G401.6 (cell line): ENCODE data around the gene SNCA.

Source experiments
- FAIRE-seq: peaks from 2 replicates; lab custom pipeline; 2012; peaks lifted over from hg19 to GRCh38; lab: Jason Lieb, UNC

SNCA gene

DNA sequence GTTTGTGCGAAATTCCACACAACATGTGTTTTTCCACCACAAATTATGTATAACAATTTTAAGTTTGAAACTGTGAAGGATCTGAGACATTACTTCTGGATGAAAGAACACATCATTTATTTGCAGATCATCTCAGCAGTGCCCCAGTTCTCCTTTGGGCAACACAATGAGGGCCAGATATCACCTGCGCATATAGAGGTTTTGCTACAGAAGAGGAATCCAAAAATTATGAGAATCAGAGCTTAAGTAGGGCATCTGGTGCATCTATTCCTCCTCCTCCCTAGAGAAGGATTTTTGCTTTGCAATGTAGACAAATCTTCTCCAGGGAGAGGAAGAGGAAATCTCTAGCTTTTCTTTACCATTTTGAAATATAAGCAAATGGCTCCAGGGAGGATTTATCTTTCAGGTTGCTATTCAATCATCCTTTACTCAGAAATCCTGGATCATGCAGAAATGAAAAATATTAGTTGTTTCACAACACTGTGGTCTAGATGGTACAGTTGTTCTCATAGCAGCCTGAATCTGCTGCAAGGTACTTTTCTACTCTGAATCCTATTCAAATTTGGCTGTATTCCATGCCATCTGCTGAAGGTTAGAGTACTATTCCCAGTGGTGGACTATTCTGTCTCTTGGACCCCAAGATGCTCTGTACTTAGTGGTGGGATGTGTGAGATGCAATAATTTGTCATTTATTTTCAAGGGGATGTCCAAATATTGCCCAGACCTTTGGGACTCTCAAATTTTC is 132.1 kb downstream of the SNCA start:
- no peak for FAIRE-seq

DNA sequence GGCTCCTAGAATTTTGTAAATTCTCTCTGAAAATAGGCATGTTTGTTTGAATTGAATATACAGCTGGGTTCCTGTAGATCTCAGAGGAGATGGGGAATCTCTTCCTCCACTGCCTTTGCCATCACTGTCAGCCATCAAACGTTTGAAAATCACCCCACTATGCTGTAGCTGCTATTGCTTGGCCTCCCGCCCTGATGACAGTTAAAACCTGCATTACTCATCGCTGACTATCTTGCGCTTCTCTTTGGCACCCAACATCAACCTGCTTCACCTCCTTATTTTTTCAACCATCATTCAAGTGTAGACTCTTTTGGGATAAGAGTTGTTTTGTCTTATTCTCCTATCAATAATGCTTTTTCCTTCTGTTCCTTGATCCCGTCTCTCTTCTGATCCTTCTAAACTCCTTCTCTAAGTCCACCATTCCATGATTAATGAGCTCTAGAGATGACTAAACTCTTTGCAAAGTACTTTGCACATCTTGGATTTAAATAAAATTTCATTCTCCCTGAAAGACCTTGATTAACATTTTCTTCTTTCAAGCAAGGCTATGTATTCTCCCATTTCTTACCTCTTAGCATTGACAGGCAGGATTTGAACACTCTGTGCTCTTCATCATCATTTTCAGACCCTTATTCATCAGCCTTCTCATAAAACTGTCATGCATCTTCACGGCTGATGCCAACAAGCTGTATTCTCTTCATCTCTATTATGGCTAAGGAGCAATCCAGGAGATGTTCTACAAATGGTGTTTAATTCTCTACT is 133.0 kb downstream of the SNCA start:
- no peak for FAIRE-seq

DNA sequence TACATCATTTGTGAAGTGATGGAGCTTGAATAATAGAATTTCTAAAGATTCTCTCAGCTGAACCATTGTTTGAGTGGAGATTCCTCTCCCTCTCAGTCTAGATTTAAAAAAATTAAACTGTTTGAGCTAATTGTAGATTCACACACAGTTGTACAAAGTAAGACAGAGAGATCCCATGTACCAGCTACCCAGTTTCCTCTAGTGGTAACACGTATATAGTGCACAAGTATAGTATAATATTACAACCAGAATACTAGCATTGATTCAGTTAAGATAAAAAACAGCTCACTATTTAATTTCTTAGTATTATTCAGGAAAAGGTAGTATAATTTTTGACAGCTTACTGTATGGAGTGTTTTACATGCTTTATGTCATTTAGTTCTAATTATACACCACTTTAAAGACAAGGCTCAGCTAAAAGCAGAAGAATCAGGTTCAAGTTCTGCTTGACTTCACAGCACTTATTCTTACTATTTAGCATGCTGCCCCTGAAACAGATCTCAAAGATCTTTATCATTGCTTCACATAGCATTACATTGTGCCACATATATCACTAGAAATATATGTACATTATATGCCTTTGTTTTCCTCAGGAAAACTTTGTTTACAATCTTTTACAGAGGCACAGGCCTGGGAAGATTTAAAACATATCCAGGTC is 136.1 kb downstream of the SNCA start:
- no peak for FAIRE-seq

DNA sequence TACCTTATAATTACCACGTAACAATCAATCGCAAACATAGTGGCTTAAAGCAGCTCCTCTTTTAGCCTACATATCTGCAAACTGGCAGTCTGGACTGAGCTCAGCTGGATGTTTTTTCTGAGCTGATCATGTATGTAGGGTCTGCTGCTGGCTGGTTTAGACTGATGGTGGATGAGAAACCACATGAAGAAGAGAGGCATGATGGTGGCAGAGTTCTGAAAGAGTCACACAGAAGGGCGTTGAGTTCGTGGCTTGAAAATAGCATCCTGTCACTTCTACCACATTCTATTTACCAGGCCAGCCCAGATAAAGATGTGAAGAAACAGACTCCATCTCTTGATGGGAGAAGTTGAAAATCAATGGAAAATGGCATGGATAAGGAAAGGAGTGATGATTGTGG is 151.3 kb downstream of the SNCA start:
- FAIRE-seq = no peak

DNA sequence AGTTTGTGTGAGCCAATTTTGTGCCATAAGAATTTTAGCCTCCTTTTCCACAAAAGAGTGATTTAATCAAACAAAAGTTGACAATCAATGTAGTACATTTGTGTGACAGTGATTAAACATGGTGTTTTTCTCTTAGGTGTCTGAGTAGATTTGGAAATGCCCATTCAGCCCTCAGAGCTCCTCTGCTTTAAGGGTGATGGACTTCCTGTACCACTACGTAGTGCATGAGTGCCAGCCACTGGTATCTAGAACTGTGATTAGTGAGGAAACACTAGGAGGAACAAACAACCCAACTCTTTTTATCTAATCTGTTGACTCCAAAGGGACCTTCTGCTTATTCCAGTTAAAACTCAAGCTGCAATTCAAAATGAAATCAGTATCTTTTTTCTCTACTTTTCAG is 151.7 kb downstream of the SNCA start:
- no peak for FAIRE-seq

DNA sequence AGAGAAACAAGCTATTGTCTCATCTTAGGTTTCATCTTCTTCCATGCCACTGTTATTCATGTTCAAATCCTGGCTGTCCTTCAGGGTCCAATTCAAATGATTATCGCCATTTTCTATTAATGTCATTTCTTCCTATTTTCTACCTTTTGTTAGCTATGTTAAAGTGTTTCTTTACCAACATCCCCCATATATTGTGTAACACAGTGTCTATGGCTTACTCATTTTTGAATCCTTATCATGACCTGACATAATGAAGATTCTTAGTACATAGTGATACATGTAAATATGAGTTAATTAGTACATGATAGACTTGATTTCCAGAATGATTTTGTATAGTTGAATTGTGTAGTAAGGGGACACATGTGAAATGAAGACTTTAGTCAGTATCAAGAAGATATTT is 152.4 kb downstream of the SNCA start:
- no peak for FAIRE-seq

DNA sequence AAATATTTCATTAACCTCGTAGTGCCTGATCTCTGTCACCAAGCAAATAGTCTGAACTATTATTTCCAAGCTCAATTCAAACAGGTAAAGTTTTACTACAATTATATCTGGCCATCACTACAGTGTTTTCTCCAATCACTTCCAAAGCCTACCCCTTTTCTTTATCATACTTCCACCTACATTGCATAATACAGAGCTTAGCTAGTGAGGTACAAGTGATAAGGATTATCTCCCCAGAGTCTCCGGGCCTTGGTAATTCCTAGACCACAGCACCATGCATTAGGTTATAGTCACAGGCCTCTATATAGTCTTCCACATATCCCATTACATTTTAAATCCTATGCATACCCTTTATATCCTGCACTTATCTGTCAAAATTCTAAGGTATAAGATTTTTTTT is 154.2 kb downstream of the SNCA start:
- FAIRE-seq = no peak

DNA sequence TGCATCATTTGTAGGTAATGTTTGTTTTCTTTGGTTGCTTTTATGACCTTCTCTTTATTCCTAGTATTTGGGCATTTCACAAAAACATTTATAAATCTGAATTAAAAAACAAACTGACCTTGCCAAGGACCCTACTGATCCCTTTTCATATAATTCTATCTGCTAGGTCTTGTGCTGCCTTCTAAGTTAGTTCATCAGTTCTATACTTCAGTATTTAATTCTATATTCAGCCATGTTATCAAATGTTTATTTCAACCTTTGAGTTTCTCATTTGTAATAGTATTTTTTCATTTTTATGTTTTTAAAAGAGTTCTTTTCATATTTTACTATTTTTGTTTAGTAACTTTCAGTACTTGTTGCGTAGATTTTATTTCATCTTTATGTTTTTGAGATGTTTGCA is 155.3 kb downstream of the SNCA start:
- no peak for FAIRE-seq

DNA sequence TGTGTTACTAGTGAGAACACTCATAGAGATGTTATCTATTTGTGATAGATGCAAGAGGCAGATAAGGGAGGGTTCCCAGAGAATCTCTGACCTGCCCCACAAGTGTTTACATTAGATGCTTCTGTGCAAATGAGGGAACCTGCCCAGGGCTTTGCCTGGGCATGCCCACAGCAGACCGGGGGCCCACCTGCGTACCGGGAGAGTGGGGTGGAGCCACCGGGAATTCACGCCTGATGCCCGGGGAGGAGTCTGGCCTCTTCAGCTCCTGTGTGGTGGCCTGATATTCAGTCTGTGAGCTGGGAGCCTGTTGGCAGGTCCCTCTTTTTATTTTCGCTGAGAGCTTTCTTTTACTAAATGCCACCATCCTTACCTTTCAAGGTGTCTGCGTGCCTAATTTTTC is 155.7 kb downstream of the SNCA start:
- peak; percentile 90 for FAIRE-seq

DNA sequence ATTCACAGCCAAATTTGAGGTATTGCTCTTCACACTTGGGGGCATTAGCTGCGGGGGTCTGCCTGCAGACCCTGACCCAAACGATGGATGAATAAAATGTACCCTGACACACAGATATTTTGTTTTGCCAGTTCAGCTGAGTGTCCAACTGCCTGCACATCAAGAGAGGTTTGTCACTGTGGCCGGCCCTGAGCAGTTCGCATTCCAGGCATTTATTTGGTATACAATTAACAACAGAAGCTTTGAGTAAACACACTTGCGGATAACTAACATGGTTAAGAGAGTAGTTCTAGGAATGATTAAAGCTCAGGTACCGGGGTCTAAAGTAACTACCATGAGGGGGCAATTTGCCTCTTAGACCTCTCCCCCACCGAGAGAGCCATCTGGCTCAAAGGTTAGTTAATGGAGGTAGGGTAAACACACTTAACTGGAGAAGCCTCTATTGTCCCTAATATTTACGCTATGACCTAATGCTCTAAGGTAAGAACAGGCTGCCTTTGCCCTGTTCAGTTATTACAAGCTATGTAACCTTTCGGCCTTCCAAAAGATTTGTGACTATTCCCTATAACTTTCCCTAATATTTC is 162.0 kb downstream of the SNCA start:
- no peak for FAIRE-seq
